Tibial nerve (tissue), 4 donors: ENCODE results near the gene DCAF6. TPM values are rescaled to one million over a fixed set of nuclear protein-coding genes. Genes with fewer than 3 reads are reported as not detected.

ENCODE experiments used
- DNase-seq, 2 donors: peaks; one replicate each; pipeline ENCODE4 v3.0.0-alpha.2; 2019; ENCODE audit warnings: low spot score in 2 of 2
- H3K27ac ChIP-seq, 4 donors: fragments of 200-600 bp; sonication (generic) in 3 of 4; one replicate each; pipeline ENCODE4 v1.5.1; 2017 to 2019; ENCODE audit warnings: mild to moderate bottlenecking in 1 of 4
- H3K27me3 ChIP-seq, 2 donors: fragments of 200-600 bp; sonication (generic) in 1 of 2; one replicate each; pipeline versions ENCODE4 v1.5.1 to v1.6.0; 2017 to 2019
- H3K36me3 ChIP-seq, 3 donors: fragments of 200-600 bp; sonication (generic); one replicate each; pipeline ENCODE4 v1.5.1; 2018 to 2019
- H3K4me1 ChIP-seq, 4 donors: fragments of 200-600 bp; sonication (generic) in 3 of 4; one replicate each; pipeline ENCODE4 v1.5.1; 2017 to 2019
- H3K4me3 ChIP-seq, 4 donors: fragments of 200-600 bp; sonication (generic) in 3 of 4; one replicate each; pipeline ENCODE4 v1.5.1; 2017 to 2019; ENCODE audit warnings: mild to moderate bottlenecking in 1 of 4, moderate library complexity in 1 of 4
- H3K9me3 ChIP-seq, 4 donors: fragments of 200-600 bp; sonication (generic) in 3 of 4; one replicate each; pipeline ENCODE4 v1.5.1; 2017 to 2019
- CTCF ChIP-seq, 5 experiments: fragments of 200-600 bp in 3 of 5; fragments of 450-650 bp in 2 of 5; sonication (generic) in 3 of 5; IDR thresholded peaks; one replicate each; pipeline ENCODE4 v1.5.1; 2016 to 2019; ENCODE audit warnings: antibody characterized with exemption in 5 of 5, mild to moderate bottlenecking in 3 of 5, moderate library complexity in 2 of 5
- EP300 ChIP-seq, 2 donors: sonication (generic); formaldehyde crosslinking; IDR thresholded peaks; one replicate each; pipeline ENCODE4 v1.6.1; 2017; ENCODE audit warnings: antibody characterized with exemption in 2 of 2, mild to moderate bottlenecking in 1 of 2
- POLR2A ChIP-seq, 2 donors: fragments of 450-650 bp; IDR thresholded peaks; one replicate each; pipeline ENCODE4 v1.6.1; 2017; ENCODE audit warnings: antibody characterized with exemption in 2 of 2, mild to moderate bottlenecking in 2 of 2, moderate library complexity in 2 of 2
- WGBS, 2 donors: methylation state at CpG; one replicate each; pipeline ENCODE4 v1.1.5; 2018; 5-methylcytosine and 5-hydroxymethylcytosine counted together
- total RNA-seq, 4 donors: library from RNA; depleted of rRNA; stranded (reverse); fragments of >200 nt; gene quantifications; one replicate each; pipeline ENCODE4 v1.1.0, GENCODE V29; 2016

The DCAF6 gene
- total RNA-seq, 4 donors from 2014 or later = 75.7 to 118 (median 77.4) TPM

DNA sequence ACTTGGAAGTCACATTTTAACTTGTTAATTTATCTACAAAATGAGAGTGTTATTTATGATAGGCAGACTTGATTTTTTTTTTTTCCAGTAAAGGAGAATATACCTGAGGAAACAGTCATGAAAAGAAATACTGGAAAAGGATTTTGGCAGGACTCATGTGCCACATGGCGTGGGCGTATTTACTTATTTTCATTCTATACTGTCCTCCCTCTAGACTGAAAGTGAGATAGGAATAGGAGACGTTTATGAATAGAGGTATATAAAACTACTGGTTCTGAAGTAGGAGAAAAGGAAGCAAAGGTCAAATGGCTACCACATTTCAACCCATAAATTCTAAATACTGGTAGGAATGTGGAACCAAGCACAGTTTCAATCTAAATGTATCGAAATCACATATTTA is 95.1 kb downstream of the DCAF6 start:
- Histone ChIP-seq H3K4me3 (no peak overlapping the region), H3K9me3 (no peaks in the 10 kb centered on the region), H3K27me3 (no peaks in the 10 kb centered on the region), H3K36me3 (peaks cover 0 to 14% (median 0%) of the 10 kb centered on the region in 3 donors), H3K4me1 (no peaks in the 10 kb centered on the region), H3K27ac (no peak overlapping the region)
- 76% methylated on average over 4 of the region's 4 CpGs for WGBS, 2 donors
- no peak for DNase-seq
- TF ChIP-seq POLR2A (IDR thresholded peaks at IDR 0.05) = no peak
- no peak for TF ChIP-seq EP300 (IDR thresholded peaks at IDR 0.05)
- no peak for TF ChIP-seq CTCF (IDR thresholded peaks at IDR 0.05)

DNA sequence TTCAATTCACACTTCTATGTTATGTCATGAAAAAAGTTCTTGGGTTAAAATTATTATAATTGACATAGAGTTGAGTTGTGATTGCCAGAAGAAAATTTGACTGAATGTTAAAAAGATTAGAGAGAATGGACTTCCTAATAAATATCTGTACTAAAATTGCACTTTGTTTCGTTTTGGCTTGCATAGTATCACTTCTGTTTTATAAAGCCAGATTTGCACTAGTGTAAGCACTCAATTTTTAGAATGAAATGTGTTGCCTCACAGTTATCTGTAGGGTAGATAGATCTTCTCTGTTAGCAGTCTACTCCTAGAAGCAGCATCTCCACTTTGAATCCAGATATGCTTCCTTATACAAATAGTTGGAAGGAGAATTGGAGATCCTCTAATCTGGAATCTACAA is 95.5 kb downstream of the DCAF6 start:
- DNase-seq = no peak
- H3K9me3 ChIP-seq = no peaks in the 10 kb centered on the region
- no peak overlapping the region for H3K4me3 ChIP-seq
- WGBS, 2 donors = 69 to 82% methylated on average over 1 of the region's 1 CpG
- H3K27ac ChIP-seq = no peak overlapping the region
- no peak for TF ChIP-seq POLR2A (IDR thresholded peaks at IDR 0.05)
- no peak for TF ChIP-seq EP300 (IDR thresholded peaks at IDR 0.05)
- no peak for TF ChIP-seq CTCF (IDR thresholded peaks at IDR 0.05)
- H3K36me3 ChIP-seq = peaks cover 0 to 14% (median 0%) of the 10 kb centered on the region in 3 donors
- H3K27me3 ChIP-seq = no peaks in the 10 kb centered on the region
- no peaks in the 10 kb centered on the region for H3K4me1 ChIP-seq

GRCh38 chr1:168035345-168035744 is 98.9 kb downstream of the DCAF6 start:
- TF ChIP-seq CTCF (IDR thresholded peaks at IDR 0.05) (no peak), POLR2A (IDR thresholded peaks at IDR 0.05) (no peak), EP300 (IDR thresholded peaks at IDR 0.05) (no peak)
- no peak for DNase-seq
- Histone ChIP-seq H3K9me3 (no peaks in the 10 kb centered on the region), H3K27me3 (no peaks in the 10 kb centered on the region), H3K36me3 (peaks cover 0 to 15% (median 0%) of the 10 kb centered on the region in 3 donors), H3K4me1 (no peaks in the 10 kb centered on the region), H3K4me3 (no peak overlapping the region), H3K27ac (no peak overlapping the region)
- 90 to 92% methylated on average over 5 of the region's 5 CpGs for WGBS, 2 donors

DNA sequence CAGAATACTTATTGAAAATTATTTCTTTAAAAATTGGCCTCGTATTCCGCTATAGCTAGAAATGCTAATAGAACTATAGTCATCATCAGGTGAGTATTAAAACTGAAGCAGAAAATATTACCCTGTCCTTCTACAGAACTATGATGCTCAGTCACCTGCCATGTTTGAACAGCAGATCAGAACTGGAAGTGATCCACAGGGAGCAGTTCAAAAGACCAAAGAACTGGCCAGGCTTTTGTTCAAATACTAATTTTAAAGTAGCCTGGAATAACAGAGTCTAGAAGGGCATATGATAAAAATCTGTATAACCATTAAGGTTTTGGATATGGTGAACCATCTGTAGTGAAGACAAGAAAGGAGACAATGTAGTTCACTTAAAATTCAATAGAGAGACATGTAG is 105.9 kb downstream of the DCAF6 start:
- DNase-seq = no peak
- Histone ChIP-seq H3K27me3 (no peaks in the 10 kb centered on the region), H3K27ac (no peak overlapping the region), H3K9me3 (no peaks in the 10 kb centered on the region), H3K4me3 (no peak overlapping the region), H3K36me3 (peaks cover 0 to 45% (median 0%) of the 10 kb centered on the region in 3 donors), H3K4me1 (no peaks in the 10 kb centered on the region)
- WGBS, 2 donors = 97 to 98% methylated on average over 2 of the region's 2 CpGs
- no peak for TF ChIP-seq CTCF (IDR thresholded peaks at IDR 0.05)
- TF ChIP-seq EP300 (IDR thresholded peaks at IDR 0.05) = no peak
- TF ChIP-seq POLR2A (IDR thresholded peaks at IDR 0.05) = no peak

- H3K4me1 ChIP-seq = no peaks in the 10 kb centered on the region
- 94 to 96% methylated on average over 1 of the region's 1 CpG for WGBS, 2 donors
- no peak for DNase-seq
- peaks cover 0 to 37% (median 0%) of the 10 kb centered on the region in 3 donors for H3K36me3 ChIP-seq
- no peaks in the 10 kb centered on the region for H3K27me3 ChIP-seq
- H3K4me3 ChIP-seq = no peak overlapping the region
- TF ChIP-seq POLR2A (IDR thresholded peaks at IDR 0.05) = no peak
- no peak for TF ChIP-seq EP300 (IDR thresholded peaks at IDR 0.05)
- TF ChIP-seq CTCF (IDR thresholded peaks at IDR 0.05) = no peak
- no peaks in the 10 kb centered on the region for H3K9me3 ChIP-seq
- H3K27ac ChIP-seq = no peak overlapping the region
Measured at GRCh38 chr1:168045311-168045710, 108.8 kb downstream of the DCAF6 start.
